Mucosa of stomach (tissue), 1 donor: ENCODE results near the gene TRIM38.
"Not testable (repeated sequence)": the region's sequence is repeated elsewhere in the genome, so short reads cannot be mapped to it uniquely, and the experiment has no call there.

Source experiments
- H3K27me3 ChIP-seq: one replicate; pipeline ENCODE4 v1.7.0; 2013; ENCODE audit warnings: mild to moderate bottlenecking, low read length; ENCODE audit not compliant: control insufficient read depth, insufficient read depth
- H3K36me3 ChIP-seq: one replicate; pipeline ENCODE4 v1.7.0; 2013; ENCODE audit warnings: low read length; ENCODE audit not compliant: control insufficient read depth, insufficient read depth
- H3K4me1 ChIP-seq: one replicate; pipeline ENCODE4 v1.7.0; 2013; ENCODE audit warnings: mild to moderate bottlenecking, low read length; ENCODE audit not compliant: control insufficient read depth, insufficient read depth
- H3K4me3 ChIP-seq: one replicate; pipeline ENCODE4 v1.7.0; 2013; ENCODE audit warnings: low read length
- H3K9ac ChIP-seq: one replicate; pipeline ENCODE4 v1.7.0; 2013; ENCODE audit warnings: mild to moderate bottlenecking, low read length, moderate library complexity
- H3K9me3 ChIP-seq: one replicate; pipeline ENCODE4 v1.7.0; 2013; ENCODE audit warnings: mild to moderate bottlenecking, low read length, moderate library complexity; ENCODE audit not compliant: control insufficient read depth
- donor health status: Pancreatic carcinoma.

The TRIM38 gene

GRCh38 chr6:25945738-25946137 lies 16.9 kb upstream of the TRIM38 start:
- not testable (repeated sequence) for H3K9ac ChIP-seq, H3K4me1 ChIP-seq, H3K9me3 ChIP-seq, H3K27me3 ChIP-seq, H3K36me3 ChIP-seq, H3K4me3 ChIP-seq

GRCh38 chr6:25946631-25947030 lies 16.0 kb upstream of the TRIM38 start:
- H3K9ac ChIP-seq = no peak overlapping the region
- no peak overlapping the region for H3K4me3 ChIP-seq
- H3K27me3 ChIP-seq = peaks cover 9% of the 10 kb centered on the region
- H3K9me3 ChIP-seq = no peaks in the 10 kb centered on the region
- H3K4me1 ChIP-seq = no peaks in the 10 kb centered on the region
- H3K36me3 ChIP-seq = no peaks in the 10 kb centered on the region

GRCh38 chr6:25947492-25947891 lies 15.1 kb upstream of the TRIM38 start:
- H3K9ac ChIP-seq, H3K9me3 ChIP-seq, H3K27me3 ChIP-seq, H3K4me1 ChIP-seq, H3K4me3 ChIP-seq, H3K36me3 ChIP-seq: not testable (repeated sequence)

GRCh38 chr6:25949695-25950094 lies 12.9 kb upstream of the TRIM38 start:
- Histone ChIP-seq H3K27me3 (peaks cover 7% of the 10 kb centered on the region), H3K36me3 (no peaks in the 10 kb centered on the region), H3K9me3 (no peaks in the 10 kb centered on the region), H3K4me3 (no peak overlapping the region), H3K4me1 (no peaks in the 10 kb centered on the region), H3K9ac (no peak overlapping the region)

GRCh38 chr6:25950297-25950696 lies 12.3 kb upstream of the TRIM38 start:
- Histone ChIP-seq H3K9ac (no peak overlapping the region), H3K9me3 (no peaks in the 10 kb centered on the region), H3K4me3 (no peak overlapping the region), H3K36me3 (no peaks in the 10 kb centered on the region), H3K27me3 (peaks cover under 1% of the 10 kb centered on the region), H3K4me1 (no peaks in the 10 kb centered on the region)

- Histone ChIP-seq H3K4me3 (no peak overlapping the region), H3K9ac (no peak overlapping the region), H3K36me3 (no peaks in the 10 kb centered on the region), H3K4me1 (no peaks in the 10 kb centered on the region), H3K9me3 (no peaks in the 10 kb centered on the region), H3K27me3 (no peaks in the 10 kb centered on the region)
These were observed 11.1 kb upstream of the TRIM38 start for GRCh38 chr6:25951296-25952032.

GRCh38 chr6:25952535-25952934 lies 10.1 kb upstream of the TRIM38 start:
- Histone ChIP-seq H3K27me3 (no peaks in the 10 kb centered on the region), H3K9ac (no peak overlapping the region), H3K9me3 (no peaks in the 10 kb centered on the region), H3K36me3 (no peaks in the 10 kb centered on the region), H3K4me3 (no peak overlapping the region), H3K4me1 (no peaks in the 10 kb centered on the region)

GRCh38 chr6:25953733-25954132 lies 8.9 kb upstream of the TRIM38 start:
- Histone ChIP-seq H3K4me1 (no peaks in the 10 kb centered on the region), H3K9me3 (no peaks in the 10 kb centered on the region), H3K36me3 (no peaks in the 10 kb centered on the region), H3K27me3 (no peaks in the 10 kb centered on the region), H3K9ac (no peak overlapping the region), H3K4me3 (no peak overlapping the region)

- no peaks in the 10 kb centered on the region for H3K36me3 ChIP-seq
- H3K27me3 ChIP-seq = no peaks in the 10 kb centered on the region
- no peak overlapping the region for H3K4me3 ChIP-seq
- no peak overlapping the region for H3K9ac ChIP-seq
- H3K4me1 ChIP-seq = no peaks in the 10 kb centered on the region
- H3K9me3 ChIP-seq = no peaks in the 10 kb centered on the region
These were observed 7.8 kb upstream of the TRIM38 start for GRCh38 chr6:25954756-25955155.

GRCh38 chr6:25956226-25956625 lies 6.4 kb upstream of the TRIM38 start:
- H3K27me3 ChIP-seq = no peaks in the 10 kb centered on the region
- H3K9me3 ChIP-seq = no peaks in the 10 kb centered on the region
- no peaks in the 10 kb centered on the region for H3K4me1 ChIP-seq
- H3K36me3 ChIP-seq = no peaks in the 10 kb centered on the region
- H3K9ac ChIP-seq = no peak overlapping the region
- H3K4me3 ChIP-seq = no peak overlapping the region

GRCh38 chr6:25958700-25959162 lies 3.9 kb upstream of the TRIM38 start:
- no peaks in the 10 kb centered on the region for H3K27me3 ChIP-seq
- no peaks in the 10 kb centered on the region for H3K36me3 ChIP-seq
- H3K9ac ChIP-seq = no peak overlapping the region
- no peaks in the 10 kb centered on the region for H3K9me3 ChIP-seq
- H3K4me3 ChIP-seq = no peak overlapping the region
- peaks cover 5% of the 10 kb centered on the region for H3K4me1 ChIP-seq

GRCh38 chr6:25959890-25960536 lies 2.6 kb upstream of the TRIM38 start:
- no peaks in the 10 kb centered on the region for H3K27me3 ChIP-seq
- H3K9me3 ChIP-seq = no peaks in the 10 kb centered on the region
- peaks cover 9% of the 10 kb centered on the region for H3K4me1 ChIP-seq
- no peaks in the 10 kb centered on the region for H3K36me3 ChIP-seq
- H3K4me3 ChIP-seq = no peak overlapping the region
- H3K9ac ChIP-seq = no peak overlapping the region
